Posterior vena cava (tissue), 2 donors: ENCODE measurements around the gene LDB2. TPM values are rescaled to one million over a fixed set of nuclear protein-coding genes. Genes with fewer than 3 reads are reported as not detected.

Experiments used
- DNase-seq: peaks from one replicate; pipeline ENCODE4 v3.0.0-alpha.2; 2020; ENCODE audit warnings: low spot score
- intact Hi-C, 2 donors: fragments of 100-400 bp; cut with DNase I; formaldehyde crosslinking; loops; one replicate each; pipeline versions ENCODE4 v1.14.1 to v1.14.2; 2022 to 2023
- total RNA-seq, 2 donors: library from RNA; stranded (reverse); fragmentation: NEBNext Ultra II Directional; extraction: Animal tissue kit (Norgen Biotek cat#: 25700); gene quantifications; one replicate each; pipeline ENCODE4 v1.2.1, GENCODE V29; 2021
- donor health status: DM: yes; HTN: yes; CAD: no.
- donor health status: DM: yes; HTN: yes; CAD: no.

Gene LDB2
- total RNA-seq, 2 donors from 2014 or later = 50.5 to 52.3 TPM

GRCh38 chr4:16733509-16733908 lies 164.9 kb downstream of the LDB2 start:
- no peak for DNase-seq
- intact Hi-C loops = no loop called here

GRCh38 chr4:16732741-16733140 lies 165.7 kb downstream of the LDB2 start:
- intact Hi-C loops = no loop called here
- no peak for DNase-seq

- DNase-seq = no peak
Observed at GRCh38 chr4:16731776-16732380, 166.6 kb downstream of the LDB2 start.

DNA sequence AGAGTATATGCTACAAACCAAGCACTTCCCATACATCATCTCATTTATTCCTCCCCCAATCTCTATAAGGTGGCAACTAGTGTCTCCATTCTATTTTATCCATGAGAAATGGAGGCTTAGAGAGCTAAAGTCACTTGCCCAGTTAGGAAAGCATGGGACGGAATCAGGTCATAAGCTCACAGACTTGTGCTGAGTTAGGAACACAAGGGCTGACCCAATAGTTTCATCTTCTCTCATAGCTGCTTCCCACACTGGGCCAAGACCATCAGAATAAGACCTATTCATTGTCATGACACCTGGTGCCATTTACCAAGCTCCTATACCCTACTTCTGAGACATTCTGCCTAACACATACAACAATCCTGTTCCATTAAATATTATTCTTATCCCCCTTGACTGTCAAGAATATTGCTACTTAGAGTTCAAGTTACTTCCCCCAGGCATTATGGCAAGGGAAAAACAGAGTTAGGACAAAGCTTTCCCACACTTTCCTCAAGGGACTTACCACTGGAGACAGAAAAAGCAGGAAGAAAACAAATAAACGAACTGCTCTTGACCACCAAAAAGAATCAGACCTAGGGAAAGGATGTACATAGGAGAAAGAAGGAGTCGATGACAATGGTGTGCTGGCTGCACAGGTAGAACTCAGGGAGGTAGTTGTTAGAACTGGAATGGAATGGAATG lies 167.8 kb downstream of the LDB2 start:
- intact Hi-C loops = no loop called here
- DNase-seq = no peak

More at GRCh38 chr4:16731776-16732380, 166.6 kb downstream of the LDB2 start:
- intact Hi-C loops = no loop called here

GRCh38 chr4:16729336-16729735 lies 169.1 kb downstream of the LDB2 start:
- no peak for DNase-seq
- intact Hi-C loops = no loop called here

- no peak for DNase-seq
- intact Hi-C loops = no loop called here
Observed at GRCh38 chr4:16728849-16729248, 169.6 kb downstream of the LDB2 start.

- DNase-seq = no peak
- intact Hi-C loops = no loop called here
Observed at GRCh38 chr4:16728111-16728510, 170.3 kb downstream of the LDB2 start.

GRCh38 chr4:16727218-16727617 lies 171.2 kb downstream of the LDB2 start:
- DNase-seq = no peak

GRCh38 chr4:16726368-16727050 lies 171.9 kb downstream of the LDB2 start:
- intact Hi-C loops = no loop called here
- no peak for DNase-seq

More at GRCh38 chr4:16727218-16727617, 171.2 kb downstream of the LDB2 start:
- intact Hi-C loops = no loop called here

GRCh38 chr4:16725252-16725651 lies 173.2 kb downstream of the LDB2 start:
- intact Hi-C loops = no loop called here
- DNase-seq = no peak

DNA sequence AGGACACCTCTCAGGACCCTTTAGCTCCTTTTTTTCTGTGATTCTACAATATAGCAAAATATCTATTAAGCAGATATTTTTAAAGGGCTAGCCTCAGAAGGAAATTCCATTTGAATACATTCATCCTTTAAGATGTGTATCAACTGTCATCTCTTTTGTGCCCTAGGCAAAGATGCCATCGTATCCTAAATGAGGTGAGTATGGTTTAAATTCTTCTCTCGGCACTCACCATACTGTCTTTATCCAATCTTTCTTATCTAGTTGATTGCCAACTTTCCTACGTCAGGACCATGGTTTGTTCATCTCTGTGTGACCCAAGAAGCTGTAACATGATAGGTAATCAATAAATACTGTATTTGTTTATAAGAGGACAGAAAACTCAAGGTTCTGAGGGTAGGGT lies 176.0 kb downstream of the LDB2 start:
- DNase-seq = no peak
- intact Hi-C loops = no loop called here

GRCh38 chr4:16721613-16722291 lies 176.7 kb downstream of the LDB2 start:
- no peak for DNase-seq
- intact Hi-C loops = no loop called here

DNA sequence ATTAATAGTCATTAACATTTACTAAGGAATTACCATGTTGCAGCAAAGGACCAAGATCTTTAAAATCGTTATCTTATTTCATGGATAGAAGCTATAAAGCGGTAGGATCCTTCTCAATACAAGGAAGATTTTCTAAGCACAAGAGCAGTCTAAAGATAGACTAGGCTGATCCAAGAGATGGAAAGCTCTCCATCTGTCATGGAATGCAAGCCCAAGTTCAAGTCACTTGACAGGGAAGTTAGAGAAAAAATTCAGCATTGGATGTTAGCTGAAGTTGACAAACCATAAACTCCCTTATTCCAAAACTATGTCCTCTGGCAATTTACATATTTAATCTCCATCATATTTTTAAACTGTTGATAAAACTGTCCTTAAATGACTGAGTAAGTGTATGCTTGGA lies 177.7 kb downstream of the LDB2 start:
- no peak for DNase-seq
- intact Hi-C loops = no loop called here

DNA sequence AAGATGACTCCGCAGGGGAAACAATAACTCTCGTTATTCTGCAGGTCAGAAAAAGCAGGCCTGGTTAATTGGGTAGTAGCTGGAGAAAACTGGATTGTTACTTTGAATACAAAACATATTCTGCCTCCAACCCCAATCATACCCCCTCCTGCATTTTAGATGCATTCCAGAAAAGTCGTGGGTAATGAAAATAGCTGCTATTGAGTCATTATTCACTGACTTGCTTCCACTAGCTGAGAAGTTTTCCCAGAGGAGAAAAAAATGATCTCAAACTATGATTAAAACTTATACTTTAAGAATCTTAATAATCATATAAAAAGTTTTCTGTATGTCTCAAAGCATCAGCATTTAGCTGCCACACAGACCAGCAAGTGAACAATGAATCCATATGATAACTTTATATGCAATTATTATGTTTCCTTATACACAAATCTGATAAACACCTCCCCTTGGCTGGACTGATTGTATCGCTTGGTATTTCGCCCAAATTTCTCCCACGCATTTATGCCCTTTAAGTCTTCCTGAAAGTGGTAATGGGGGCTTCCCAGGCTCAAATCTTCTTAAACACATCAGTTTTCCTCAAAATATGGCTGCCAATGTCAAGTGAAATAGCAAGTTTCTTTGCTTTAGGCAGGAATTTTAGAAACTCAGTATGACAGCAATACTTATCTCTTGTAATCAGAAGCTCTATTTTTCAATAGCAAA lies 181.0 kb downstream of the LDB2 start:
- intact Hi-C loops = no loop called here
- DNase-seq = no peak

DNA sequence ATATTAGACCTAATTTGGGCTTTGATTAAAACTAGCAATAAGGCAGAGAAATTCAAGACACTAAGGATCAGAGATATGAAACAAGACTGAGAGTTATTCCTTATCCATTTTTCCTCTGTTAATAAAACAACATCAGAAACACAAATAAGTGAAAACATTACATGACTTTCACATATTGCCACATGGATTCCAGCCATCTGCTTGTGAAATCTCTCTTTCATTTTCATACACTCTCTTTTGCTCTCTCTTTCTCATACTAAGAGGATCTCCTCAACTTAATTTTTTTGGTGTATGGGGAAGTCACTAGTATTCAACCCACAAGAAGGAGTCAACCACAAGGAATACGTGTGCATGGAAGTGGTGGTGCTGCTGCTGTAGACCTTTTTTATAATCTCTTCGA lies 183.0 kb downstream of the LDB2 start:
- no peak for DNase-seq
- intact Hi-C loops = loop anchor here in 1 of 2 donors (2.0 kb wide), 1 partner anchor 21 kb away; no protein-coding TSS in a partner anchor

DNA sequence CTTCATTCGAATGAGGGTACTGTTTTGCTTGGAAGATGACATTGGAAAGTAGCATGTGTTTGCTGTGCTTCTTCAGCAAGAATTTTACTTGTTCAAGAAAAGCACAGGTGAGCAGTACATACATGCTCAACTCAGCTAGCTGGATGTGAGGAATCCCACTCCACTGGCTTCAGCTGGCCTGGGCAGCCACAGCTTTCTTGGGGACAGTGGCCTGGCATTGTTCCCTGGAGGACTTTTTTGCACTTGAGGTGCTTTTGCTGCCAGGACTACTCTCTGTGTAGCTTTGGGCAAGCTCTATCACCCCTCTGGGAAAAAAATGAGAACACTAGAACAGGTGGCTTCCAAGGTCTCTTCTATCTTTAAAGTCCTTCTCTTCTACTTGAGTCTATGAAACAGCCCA lies 184.3 kb downstream of the LDB2 start:
- no peak for DNase-seq
- intact Hi-C loops = loop anchor here in 1 of 2 donors (2.0 kb wide), 1 partner anchor 19 kb away; no protein-coding TSS in a partner anchor

DNA sequence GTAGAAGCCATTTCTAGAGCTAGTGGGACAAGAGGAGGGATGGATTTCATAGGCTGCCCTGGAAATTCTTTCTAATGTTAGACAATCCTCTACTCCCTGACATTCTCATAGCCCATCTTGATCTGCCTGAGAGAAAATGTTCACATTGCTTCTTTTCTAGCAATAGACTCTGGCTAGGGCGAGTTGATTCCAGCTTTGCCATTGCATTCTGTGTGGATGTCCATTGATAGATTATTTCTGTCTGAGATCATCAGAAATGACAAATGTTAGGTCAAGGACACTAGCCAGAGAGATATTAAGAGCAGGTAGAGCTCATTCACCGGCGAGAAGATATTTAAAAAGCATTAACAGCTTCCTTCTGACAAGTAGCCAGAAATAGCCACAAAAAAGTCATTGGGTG lies 184.7 kb downstream of the LDB2 start:
- intact Hi-C loops = loop anchor here in 1 of 2 donors (2.0 kb wide), 1 partner anchor 19 kb away; no protein-coding TSS in a partner anchor
- DNase-seq = no peak

- intact Hi-C loops = no loop called here
- DNase-seq = no peak
Observed at GRCh38 chr4:16713271-16713670, 185.2 kb downstream of the LDB2 start.

DNA sequence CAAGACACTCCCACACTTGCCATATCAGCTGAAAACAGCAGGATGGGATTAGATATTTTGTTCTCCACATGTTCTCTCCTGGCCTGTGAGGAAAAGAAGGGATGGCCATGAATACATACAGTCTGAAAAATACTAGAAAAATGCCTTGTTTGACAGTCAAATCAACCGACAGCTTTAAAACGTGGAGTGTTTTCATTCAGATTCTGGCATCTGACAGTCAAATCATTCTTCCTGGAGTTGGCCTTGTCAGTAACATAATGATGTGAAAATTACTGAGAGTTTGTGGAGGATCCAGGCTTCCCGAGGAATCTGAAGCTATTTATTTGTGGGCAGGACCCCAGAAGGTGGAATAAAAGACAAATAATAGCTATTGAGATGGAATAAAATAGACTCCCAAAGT lies 188.2 kb downstream of the LDB2 start:
- intact Hi-C loops = no loop called here
- no peak for DNase-seq
